GM13977 (cell line): ENCODE results near the gene SLC6A2.
"Not testable (repeated sequence)": the region's sequence is repeated elsewhere in the genome, so short reads cannot be mapped to it uniquely, and the experiment has no call there.

ENCODE experiments used
- DNase-seq: peaks from one replicate; pipeline ENCODE4 v3.0.0; 2012; ENCODE audit warnings: low spot score
- in situ Hi-C: fragments of 300-500 bp; cut with MboI; formaldehyde crosslinking; loops from one replicate; pipeline ENCODE4 v1.12.0; 2022; ENCODE audit warnings: low sequenced_read_pairs, low pct_unique_long_range_greater_than_20kb, mixed read lengths, inconsistent platforms; ENCODE audit not compliant: unreplicated experiment
- TF ChIP-seq, protein P1 (sequence below): IDR thresholded peaks from 2 replicates; pipeline ENCODE4 v1.5.1; 2012; ENCODE audit warnings: mild to moderate bottlenecking, control low read depth; ENCODE audit not compliant: insufficient read depth; ENCODE audit errors: extremely low read depth, missing control alignments

The SLC6A2 gene

GRCh38 chr16:55746081-55746480 lies 90.3 kb downstream of the SLC6A2 start:
- no peak for DNase-seq
- in situ Hi-C loops: no loop called here
- TF ChIP-seq, protein P1, sequence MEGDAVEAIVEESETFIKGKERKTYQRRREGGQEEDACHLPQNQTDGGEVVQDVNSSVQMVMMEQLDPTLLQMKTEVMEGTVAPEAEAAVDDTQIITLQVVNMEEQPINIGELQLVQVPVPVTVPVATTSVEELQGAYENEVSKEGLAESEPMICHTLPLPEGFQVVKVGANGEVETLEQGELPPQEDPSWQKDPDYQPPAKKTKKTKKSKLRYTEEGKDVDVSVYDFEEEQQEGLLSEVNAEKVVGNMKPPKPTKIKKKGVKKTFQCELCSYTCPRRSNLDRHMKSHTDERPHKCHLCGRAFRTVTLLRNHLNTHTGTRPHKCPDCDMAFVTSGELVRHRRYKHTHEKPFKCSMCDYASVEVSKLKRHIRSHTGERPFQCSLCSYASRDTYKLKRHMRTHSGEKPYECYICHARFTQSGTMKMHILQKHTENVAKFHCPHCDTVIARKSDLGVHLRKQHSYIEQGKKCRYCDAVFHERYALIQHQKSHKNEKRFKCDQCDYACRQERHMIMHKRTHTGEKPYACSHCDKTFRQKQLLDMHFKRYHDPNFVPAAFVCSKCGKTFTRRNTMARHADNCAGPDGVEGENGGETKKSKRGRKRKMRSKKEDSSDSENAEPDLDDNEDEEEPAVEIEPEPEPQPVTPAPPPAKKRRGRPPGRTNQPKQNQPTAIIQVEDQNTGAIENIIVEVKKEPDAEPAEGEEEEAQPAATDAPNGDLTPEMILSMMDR: no peak

GRCh38 chr16:55747785-55748184 lies 92.0 kb downstream of the SLC6A2 start:
- in situ Hi-C loops: no loop called here
- DNase-seq: no peak
- TF ChIP-seq, protein P1: no peak

DNA sequence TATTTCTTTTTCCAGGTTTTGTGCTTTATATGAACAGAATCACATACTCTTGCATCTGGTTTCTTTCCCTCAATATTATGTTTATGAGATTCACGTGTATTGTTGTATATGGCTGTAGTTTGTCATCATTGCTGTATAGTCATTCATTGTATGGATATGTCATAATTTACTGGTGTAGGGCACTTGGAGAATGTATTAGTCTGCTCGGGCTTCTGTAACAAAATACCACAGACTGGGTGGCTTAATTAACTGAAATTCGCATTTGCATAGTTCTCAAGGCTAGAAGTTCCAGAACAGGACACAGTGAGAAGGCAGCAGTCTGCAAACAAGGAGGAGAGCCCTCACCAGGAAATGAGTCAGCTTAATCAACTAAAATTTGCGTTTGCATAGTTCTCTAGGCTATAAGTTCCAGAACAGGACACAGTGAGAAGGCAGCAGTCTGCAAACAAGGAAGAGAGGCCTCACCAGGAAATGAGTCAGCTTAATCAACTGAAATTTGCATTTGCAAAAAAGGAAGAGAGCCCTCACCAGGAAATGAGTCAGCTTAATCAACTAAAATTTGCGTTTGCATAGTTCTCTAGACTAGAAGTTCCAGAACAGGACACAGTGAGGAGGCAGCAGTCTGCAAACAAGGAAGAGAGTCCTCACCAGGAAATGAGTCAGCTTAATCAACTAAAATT lies 96.8 kb downstream of the SLC6A2 start:
- in situ Hi-C loops, DNase-seq: not testable (repeated sequence)

DNA sequence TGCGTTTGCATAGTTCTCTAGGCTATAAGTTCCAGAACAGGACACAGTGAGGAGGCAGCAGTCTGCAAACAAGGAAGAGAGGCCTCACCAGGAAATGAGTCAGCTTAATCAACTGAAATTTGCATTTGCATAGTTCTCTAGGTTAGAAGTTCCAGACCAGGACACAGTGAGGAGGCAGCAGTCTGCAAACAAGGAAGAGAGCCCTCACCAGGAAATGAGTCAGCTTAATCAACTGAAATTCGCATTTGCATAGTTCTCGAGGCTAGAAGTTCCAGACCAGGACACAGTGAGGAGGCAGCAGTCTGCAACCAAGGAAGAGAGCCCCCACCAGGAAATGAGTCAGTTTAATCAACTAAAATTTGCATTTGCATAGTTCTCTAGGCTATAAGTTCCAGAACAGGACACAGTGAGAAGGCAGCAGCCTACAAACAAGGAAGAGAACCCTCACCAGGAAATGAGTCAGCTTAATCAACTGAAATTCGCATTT lies 97.4 kb downstream of the SLC6A2 start:
- in situ Hi-C loops, DNase-seq: not testable (repeated sequence)
